HG03060 (cell line): ENCODE data around the gene PIGN.

Experiments used
- ATAC-seq: cut with Tn5 transposase; IDR thresholded peaks from one replicate; pipeline ENCODE4 v1.9.1; 2021; ENCODE audit warnings: low read depth, moderate number of reproducible peaks; ENCODE audit not compliant: unreplicated experiment

Gene PIGN

DNA sequence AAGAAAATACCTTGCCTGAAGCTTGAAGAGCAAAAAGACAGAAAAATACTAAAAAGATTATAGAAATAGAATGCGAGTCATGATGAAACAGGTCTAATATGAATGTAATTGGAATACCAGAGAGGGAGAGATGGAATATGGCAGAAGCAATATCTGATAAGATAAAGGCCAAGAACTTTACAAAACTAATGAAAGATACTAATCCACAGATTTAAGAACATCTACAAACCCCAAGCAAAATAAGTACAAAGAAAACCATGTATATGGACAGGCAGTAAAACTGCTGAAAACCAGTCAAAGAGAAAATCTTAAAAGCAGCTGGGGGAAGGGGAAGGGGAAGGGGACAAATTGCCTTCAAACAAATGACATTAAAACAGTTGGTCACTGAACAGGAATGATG is 67.0 kb downstream of the PIGN start:
- ATAC-seq: no peak

DNA sequence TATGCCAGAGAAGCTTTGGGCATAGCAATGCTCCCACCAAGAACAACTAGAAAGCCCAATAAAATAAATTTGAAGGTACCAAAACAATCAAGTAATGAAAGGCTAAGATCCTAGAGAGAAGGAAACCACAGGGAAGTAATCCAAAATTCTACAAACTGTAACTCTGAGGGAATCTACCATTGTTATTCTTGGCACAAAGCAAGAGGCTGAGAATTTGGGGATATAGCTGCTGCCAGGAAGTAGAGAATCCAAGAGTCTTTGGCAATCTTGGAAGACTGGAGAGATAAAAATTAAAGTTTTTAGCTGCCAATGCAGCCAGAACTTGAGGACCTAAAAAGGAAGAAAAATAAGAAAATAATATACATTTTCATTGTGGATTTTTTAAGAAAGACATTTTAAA is 68.5 kb downstream of the PIGN start:
- ATAC-seq: no peak

DNA sequence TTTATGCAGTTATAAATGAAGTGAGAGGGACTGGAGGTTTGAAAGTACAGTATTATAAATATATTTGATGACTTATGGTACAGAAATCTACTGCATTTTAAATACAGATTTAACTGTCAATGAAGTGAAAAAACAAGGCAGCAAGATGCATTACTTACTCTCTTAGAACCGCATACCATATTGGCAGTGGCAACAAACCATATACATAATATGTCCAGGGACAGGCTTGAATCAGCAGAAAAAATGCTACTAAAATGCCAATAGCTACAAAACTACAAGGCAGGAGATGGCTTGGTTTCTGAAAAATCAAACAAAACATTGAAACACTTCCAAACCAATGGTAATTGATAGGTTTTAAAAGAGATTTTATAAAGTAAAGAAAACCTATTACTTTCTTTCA is 77.2 kb downstream of the PIGN start:
- ATAC-seq: no peak

DNA sequence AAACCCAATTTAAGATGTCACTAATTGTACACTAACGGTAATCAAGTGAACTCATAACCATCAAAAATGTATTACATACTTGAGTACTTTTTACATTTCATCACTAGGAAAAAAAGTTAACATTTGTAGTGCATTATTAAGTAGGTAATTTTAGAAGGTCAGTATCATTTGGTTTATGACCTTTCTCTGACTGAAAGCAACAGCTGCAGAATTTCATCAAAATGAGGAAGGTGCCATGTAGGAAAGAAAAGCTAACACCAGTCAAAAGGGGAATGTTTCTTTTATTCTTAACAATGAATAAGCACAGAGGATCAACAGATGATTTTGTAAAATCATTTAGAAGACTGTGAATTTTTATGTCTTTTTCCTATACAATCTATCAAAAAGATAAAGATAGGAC is 79.0 kb downstream of the PIGN start:
- no peak for ATAC-seq

DNA sequence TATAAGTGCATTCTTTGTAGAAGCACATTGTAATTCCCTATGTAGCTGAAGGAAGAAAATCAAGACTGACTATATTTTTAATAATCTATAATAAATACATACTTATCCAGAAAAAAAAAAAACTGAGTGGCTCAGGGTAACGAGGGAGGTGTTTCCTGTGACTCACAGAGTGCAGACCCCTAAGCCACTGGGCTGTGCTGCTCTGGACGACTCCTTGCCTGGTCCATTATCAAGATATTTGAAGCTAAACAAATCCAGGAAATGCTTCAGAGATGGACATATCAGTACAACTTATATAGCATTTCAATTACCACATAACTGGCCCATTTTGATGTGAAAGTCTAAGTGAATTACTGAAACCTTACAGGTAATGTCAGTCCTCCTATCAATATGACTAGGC is 80.6 kb downstream of the PIGN start:
- no peak for ATAC-seq

DNA sequence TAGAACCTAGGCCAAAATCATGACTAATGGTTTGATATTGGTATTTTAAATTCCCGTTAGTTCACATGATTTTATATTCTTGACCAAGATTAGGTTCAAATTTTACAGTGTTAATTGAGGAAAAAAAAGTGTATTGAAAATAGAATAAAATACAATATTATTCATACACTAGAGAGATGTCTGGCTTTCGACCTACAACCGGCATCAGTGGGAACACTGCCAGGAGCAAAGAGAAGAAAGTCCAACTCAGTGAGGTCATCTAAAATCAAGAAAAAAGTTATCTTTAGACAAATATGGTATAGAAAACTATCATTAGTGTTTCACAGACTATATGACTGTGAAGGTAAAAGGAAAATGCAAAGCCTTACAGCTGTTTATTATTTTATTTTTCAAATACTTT is 81.5 kb downstream of the PIGN start:
- ATAC-seq: no peak

DNA sequence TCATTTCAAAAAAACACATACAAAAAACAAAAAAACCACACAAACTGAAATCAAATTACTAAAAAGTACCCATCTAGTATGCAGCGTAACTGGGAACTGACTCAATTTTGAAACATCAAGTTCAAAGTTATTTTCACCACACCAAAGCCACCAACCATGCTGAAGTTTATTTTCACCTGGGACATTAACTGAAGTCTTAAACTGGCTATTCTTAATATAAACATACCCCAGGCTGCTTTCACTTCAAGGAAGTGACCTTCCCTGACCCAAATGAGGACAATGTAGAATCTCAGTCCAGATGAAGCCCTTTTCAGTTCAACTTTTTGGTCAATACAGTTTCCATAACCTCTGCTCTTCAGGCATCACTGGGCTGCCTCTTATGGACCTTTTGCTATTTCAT is 84.6 kb downstream of the PIGN start:
- no peak for ATAC-seq

DNA sequence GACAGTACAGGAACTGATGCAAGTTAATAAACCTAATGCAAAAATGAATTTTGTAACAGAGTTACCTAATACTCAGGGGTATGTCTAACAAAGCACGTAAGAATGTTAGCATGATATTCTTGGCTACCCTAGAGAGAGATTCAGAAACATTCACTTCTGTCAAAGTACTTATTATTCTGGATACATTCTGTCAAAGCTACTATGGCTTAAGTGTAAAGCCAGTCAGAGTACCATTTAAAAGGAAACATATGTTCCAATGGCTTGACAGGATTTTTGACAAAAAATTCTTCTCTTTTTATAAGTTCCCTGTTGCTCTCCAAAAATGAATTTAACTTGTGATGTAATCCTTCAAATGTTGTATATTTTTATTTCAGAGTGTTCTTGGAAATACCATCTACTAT is 85.5 kb downstream of the PIGN start:
- ATAC-seq: no peak

DNA sequence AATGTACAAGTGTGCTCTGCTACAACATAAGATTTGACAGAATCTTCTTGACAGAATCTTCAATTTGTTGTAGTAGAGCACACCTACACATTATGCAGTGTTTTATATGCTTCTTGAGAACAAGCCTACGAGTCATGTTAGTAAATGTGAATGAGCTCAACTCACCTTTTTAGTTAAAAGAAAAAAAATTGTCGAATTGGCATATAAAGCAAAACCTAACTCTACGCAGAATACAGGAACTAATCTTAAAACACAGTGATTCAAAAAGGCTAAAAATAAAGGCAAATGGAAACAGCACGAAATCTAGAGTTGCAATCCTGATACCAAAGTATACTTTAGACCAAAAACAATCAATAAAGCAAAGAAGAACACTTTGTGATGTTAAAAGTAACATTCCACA is 87.9 kb downstream of the PIGN start:
- no peak for ATAC-seq

DNA sequence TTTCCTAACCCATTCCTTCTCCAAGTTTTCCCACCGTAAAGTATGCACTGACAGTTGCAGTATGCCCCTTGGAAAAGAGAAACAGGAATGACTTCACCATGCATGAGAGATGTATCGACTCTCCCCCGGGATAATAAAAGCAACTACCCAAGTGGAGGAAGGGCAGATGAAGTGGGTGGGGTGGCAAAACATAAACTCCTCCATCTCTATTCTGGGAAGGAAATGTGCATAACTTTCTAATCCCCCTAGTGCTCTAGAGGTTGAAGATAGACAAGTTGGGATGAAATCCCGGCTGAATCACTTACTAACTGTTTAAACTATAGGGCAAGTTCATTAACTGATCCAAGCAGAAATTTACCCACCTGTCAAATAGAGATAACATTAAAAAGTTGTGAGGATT is 89.2 kb downstream of the PIGN start:
- no peak for ATAC-seq

DNA sequence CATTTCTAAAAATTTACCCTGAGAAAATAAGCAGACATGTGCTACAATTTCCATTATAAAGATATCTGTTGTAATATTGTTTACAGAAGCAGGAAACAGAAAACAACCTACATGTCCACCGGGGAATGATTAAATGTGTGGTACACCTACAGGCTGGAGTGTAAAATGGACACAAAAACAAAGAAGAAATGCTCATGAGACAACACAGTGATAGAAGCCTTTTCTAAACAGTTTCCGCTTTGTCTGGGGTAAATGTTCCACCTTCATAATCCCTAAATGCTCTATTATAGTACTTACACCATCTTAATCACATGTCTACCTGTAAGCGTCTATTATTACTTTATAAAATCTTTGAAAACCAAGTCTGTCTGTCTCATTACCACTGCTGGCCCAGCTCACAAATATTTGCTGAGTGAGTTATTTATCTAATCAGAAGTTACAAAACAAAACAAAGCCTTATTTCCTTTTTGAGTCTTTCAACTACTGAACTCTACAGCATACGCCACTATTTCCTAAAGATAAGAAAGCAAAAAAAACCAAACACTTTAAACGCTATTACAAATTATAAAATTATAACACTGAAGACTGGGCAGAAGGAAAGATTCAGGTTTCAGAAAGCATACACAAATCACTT is 95.3 kb downstream of the PIGN start:
- ATAC-seq: no peak

DNA sequence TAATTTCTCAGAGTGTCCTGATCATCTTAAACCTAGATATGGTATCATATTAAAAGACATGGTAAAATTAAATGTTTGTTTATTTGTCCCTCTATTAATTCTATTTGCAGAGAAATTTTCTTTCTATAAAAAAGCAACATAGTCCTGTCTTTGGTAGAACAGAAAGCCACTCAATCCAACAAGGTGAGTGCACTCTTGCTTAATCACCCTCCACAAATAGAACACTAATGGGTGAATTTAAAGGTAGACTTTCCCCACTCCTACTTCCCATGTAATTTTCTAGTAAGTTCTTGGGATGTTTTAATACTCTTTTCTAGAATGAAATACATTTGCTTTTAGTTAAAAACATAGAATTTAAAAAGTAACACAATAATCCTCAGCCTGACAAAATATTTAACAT is 97.7 kb downstream of the PIGN start:
- ATAC-seq: no peak

DNA sequence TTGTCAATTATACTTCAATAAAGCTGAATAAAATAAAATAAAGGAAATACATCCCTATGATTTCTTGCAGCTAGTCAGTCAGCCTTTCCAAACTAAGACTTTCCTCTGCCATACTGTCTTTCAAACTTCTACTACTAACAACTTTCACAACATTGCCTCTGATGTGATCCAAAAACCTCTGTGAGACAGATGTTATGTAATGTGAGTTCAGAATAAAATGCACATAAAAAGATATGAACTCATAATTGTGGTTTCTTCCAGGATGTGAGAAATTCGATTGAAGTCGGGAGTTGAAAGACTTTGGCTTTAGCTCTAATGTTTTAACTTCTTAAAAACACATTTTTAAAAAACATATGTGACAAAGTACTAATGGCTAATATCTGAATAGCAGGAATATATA is 98.7 kb downstream of the PIGN start:
- ATAC-seq: no peak

DNA sequence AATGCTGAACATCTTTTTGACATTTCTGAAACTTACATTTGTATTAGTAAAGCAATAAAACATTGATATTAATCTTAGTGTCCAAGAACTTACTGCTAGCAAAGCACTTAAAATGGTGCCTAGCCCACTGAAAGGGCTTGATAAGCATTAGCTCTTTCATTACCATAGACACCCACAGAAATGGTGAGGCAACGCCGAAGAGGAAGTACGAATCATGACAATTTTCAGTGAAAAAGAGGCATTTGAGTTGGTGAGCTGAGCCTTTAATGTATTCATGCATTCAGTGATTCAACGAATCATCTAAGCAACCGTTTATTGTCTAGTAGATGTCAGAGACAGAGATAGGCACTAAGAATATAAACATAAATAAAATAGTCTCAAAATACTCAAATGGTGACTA is 101.1 kb downstream of the PIGN start:
- ATAC-seq: no peak

DNA sequence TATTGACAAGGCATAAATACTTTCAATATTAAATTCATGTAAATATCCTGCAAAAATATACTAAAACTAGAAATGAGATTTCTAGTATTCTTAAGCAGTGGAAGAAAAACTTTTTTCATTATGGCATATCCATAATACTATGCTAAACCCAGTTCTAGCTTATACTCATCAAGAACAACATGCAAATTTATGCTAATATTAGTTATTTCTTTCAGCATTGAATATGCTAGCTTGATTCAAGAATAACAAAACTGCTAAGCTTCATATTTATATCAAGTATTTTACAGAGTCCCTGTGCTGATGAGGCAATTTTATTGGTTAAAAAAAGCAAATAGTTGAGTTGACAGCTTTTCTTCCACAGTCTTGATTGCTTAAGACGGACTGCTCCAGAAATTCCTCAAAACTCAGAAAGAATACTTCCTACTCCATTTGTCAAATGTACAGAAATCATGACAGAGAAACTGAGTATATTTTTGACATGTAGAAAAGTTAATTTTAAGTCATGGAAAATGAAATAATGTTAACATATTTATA is 105.0 kb downstream of the PIGN start:
- no peak for ATAC-seq

DNA sequence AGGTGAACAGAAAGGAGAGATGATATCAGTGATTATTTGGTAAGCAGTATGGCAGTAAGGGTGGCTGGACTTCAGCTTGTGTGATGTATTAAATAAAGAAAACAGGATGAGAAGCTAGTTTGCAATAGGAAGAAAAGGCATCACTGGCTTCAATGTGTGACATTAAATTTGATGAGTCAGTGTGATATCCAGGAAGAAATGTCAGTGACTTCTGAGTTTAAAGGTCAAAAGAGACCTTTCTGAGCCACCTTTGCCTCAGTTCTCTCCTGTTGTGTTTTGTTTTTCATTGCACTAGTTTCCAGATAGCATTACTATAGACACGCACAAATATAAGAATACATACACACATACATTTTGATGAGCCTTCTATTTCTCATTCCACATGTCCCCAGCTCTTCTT is 105.6 kb downstream of the PIGN start:
- ATAC-seq: no peak

DNA sequence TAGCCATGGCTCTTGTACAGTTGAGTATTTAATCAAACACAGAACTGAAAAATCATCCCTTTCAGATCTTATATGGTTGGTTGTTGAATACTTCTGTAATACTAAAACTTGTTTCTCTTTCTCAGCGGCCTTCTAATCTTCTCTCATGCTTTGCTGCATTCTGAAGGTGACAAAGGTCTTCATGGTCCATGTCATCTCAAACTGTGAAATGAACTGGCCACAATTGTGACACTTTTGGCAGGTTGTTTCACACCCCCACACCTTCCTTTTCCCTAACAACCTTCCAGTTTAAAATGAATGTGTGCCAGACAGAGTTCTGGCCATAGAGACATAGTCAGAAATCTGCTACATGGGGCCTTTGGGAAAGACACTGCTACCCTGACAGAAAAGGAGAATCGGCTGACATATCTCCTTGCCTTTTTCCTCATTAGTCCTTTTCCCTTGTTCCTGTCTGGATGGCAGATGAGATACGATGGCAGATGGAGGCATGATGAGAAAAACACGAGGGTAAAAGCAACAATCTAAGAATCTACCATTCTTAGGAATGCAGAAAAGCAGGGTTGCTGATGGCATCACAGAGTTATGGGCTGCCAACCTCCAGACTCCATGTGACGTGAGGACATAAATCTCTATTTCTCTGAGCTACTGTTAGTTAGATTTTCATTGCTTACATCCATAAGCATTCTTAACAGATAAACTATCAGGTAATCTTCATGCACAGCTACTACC is 106.5 kb downstream of the PIGN start:
- no peak for ATAC-seq

DNA sequence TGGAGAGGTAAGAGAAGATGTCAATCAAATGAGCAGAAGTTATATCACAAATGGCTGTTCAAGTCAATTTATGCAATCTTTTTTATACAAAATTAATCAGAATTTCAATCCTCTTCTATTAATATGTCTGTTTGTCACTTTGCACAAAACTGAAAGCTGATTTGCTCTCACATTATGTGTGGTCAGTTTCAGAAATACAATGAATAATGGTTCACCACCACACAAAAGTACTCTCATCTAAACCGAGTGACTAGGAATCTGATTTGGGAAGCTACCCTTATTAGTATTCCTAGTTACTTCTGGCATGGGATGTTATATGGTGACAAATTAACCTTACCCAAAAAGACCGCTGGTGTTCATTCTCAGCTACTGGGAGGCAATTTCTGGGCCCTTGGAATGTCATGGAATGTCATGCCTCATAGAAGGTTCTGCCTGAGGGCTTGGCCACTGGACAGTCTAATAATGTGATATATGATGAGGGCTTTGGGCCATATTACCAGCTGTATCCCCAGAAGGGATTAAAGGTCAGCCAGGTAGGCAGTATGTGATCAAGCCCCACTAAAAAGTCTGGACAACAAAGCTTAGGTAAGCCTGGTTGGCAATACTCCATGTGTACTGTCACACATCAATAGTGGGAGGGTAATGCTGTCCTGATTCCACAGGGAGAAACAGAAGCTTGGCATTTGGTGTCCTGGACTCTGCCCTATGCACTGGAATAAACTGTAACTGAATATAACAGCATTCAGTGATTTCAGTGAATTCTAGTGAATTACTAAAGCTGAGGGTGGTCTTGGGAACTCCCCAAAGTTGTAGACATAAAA is 113.2 kb downstream of the PIGN start:
- no peak for ATAC-seq

DNA sequence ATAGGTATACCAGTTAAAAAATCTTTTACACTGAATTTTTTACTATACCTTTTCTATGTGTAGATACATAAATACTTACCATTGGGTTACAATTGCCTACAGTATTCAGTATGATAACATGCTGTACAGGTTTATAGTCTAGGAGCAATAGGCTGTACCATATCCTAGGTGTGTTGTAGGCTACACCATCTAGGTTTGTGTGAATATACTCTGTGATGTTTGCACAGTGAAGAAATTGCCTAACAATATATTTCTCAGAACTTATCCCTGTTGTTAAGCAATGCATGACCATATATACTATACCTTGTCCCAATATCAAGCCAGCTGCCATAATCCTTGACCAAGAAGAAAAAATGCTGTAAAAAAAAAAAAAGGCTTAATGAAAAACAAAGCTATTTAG is 114.5 kb downstream of the PIGN start:
- ATAC-seq: no peak

DNA sequence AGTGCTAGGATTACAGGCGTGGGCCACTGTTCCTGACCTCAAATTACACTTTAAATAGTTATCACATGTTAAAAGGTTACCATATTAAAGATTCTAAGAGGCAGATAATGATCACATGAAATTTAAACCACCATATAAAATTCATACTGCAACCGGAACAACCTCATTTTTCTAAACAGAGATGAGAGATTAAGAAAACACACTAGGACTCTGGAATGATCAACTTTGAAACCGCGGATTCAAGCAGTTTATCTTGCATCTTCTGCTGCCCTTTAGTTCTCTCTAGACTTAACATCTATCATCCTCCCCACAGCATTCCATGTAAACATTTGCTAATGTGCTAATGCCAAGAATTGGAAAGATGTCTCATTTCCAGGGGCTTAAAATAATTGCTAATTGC is 115.8 kb downstream of the PIGN start:
- no peak for ATAC-seq

DNA sequence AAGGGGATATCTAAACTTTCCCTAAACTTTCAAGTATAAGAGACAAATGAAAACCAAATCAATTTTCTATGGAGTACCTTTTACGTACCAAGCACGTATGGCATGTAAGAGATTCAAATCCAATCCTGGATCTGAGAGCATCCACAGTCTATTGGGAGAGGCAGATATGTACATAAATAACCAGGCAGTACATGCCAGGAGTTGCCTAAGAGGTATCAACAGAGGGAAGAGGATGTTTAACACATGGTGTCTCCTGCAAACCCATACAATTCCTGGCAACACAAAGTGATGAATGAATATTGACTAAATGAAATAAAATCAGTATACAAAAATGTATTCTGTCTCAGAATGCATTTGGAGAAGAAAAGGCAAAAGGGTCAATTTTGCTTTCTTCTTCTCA is 116.6 kb downstream of the PIGN start:
- ATAC-seq: no peak

DNA sequence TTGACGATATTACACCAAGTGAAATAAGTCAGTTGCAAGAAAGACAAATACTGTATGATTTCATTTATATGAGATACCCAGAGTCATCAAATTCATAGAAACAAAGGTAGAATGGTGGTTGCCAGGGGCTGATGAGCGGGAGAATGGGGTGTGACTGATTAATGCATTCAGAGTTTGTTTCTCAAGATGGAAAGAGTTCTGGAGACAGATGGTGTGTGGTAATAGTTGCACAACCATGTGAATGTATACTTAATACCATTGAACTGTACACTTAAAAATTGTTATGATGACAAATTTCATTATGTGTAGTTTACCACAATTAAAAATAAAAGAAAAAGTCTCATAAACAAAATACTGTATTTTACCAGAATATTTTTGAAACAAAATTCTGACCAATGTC is 117.3 kb downstream of the PIGN start:
- ATAC-seq: no peak
